Neural cell (in vitro differentiated cells): ENCODE measurements around the gene THRB. TPM values are rescaled to one million over a fixed set of nuclear protein-coding genes. Genes with fewer than 3 reads are reported as not detected.

Experiments
- H2AFZ ChIP-seq: fragments of 200-600, 300-800 bp; sonication (generic), shearing (Covaris generic); 2 replicates; pipeline ENCODE4 v1.6.0; 2014; ENCODE audit warnings: low read depth, mild to moderate bottlenecking, antibody characterized with exemption, low read length, moderate library complexity
- H3F3A ChIP-seq: fragments of 200-600 bp; shearing (Covaris generic); 2 replicates; pipeline ENCODE4 v1.6.1; 2016; ENCODE audit warnings: mild to moderate bottlenecking, moderate library complexity, mixed read lengths, antibody characterized with exemption, low read length; ENCODE audit not compliant: insufficient read depth, poor library complexity, severe bottlenecking
- H3K27ac ChIP-seq: fragments of 200-600, 300-800 bp; sonication (generic), shearing (Covaris generic); 2 replicates; pipeline ENCODE4 v1.5.1; 2014; ENCODE audit warnings: mild to moderate bottlenecking, low read length, moderate library complexity
- H3K27me3 ChIP-seq: fragments of 300-800, 200-600 bp; sonication (generic), shearing (Covaris generic); 2 replicates; pipeline ENCODE4 v1.6.0; 2014; ENCODE audit warnings: mild to moderate bottlenecking, low read depth, low read length, moderate library complexity; ENCODE audit not compliant: insufficient read depth
- H3K36me3 ChIP-seq: fragments of 300-800, 200-600 bp; sonication (generic), shearing (Covaris generic); 2 replicates; pipeline ENCODE4 v1.5.1; 2014; ENCODE audit warnings: mild to moderate bottlenecking, antibody characterized with exemption, low read length, moderate library complexity; ENCODE audit not compliant: insufficient read depth
- H3K4me2 ChIP-seq: fragments of 300-800, 200-600 bp; sonication (generic), shearing (Covaris generic); 2 replicates; pipeline ENCODE4 v1.6.0; 2014; ENCODE audit warnings: mild to moderate bottlenecking, low read length
- H3K4me3 ChIP-seq: fragments of 300-800, 200-600 bp; sonication (generic), shearing (Covaris generic); 2 replicates; pipeline ENCODE4 v1.5.1; 2014; ENCODE audit warnings: mild to moderate bottlenecking, low read length, moderate library complexity
- H3K79me2 ChIP-seq: fragments of 200-600 bp; shearing (Covaris generic); replicated peaks from 2 replicates; pipeline ENCODE4 v1.6.0; 2014; ENCODE audit warnings: mild to moderate bottlenecking, low read length, moderate library complexity; ENCODE audit not compliant: insufficient read depth
- H3K9ac ChIP-seq: fragments of 300-800, 200-600 bp; sonication (generic), shearing (Covaris generic); 2 replicates; pipeline ENCODE4 v1.6.1; 2016; ENCODE audit warnings: mild to moderate bottlenecking, low read length, mixed read lengths
- H3K9me2 ChIP-seq: fragments of 200-600 bp; shearing (Covaris generic); 2 replicates; pipeline ENCODE4 v1.6.1; 2016; ENCODE audit warnings: mild to moderate bottlenecking, low read length, mixed read lengths; ENCODE audit not compliant: insufficient read depth
- H3K9me3 ChIP-seq: fragments of 200-600, 300-800 bp; sonication (generic), shearing (Covaris generic); 2 replicates; pipeline ENCODE4 v1.6.1; 2016; ENCODE audit warnings: mild to moderate bottlenecking, mixed run types, low read length, moderate library complexity, mixed read lengths
- H4K20me1 ChIP-seq: fragments of 200-600 bp; shearing (Covaris generic); 2 replicates; pipeline ENCODE4 v1.6.1; 2016; ENCODE audit warnings: mild to moderate bottlenecking, mixed run types; ENCODE audit not compliant: insufficient read depth
- CTCF ChIP-seq: fragments of 450-650 bp; IDR thresholded peaks from 2 replicates; pipeline ENCODE4 v1.5.1; 2014; ENCODE audit warnings: antibody characterized with exemption, mild to moderate bottlenecking, moderate library complexity; ENCODE audit not compliant: poor library complexity, severe bottlenecking
- EP300 ChIP-seq: fragments of 450-650 bp; conservative IDR thresholded peaks from 2 replicates; pipeline ENCODE4 v1.6.1; 2014; ENCODE audit warnings: antibody characterized with exemption, mild to moderate bottlenecking, moderate library complexity; ENCODE audit not compliant: poor library complexity, severe bottlenecking
- EZH2 ChIP-seq: fragments of 200-600, 300-800 bp; shearing (Covaris generic), sonication (generic); IDR thresholded peaks from 2 replicates; pipeline ENCODE4 v1.6.1; 2014; ENCODE audit warnings: antibody characterized with exemption, low read length, borderline replicate concordance, mild to moderate bottlenecking; ENCODE audit not compliant: insufficient read depth, poor library complexity, severe bottlenecking
- MXI1 ChIP-seq: fragments of 450-650 bp; conservative IDR thresholded peaks from 2 replicates; pipeline ENCODE4 v1.6.1; 2014; ENCODE audit warnings: antibody characterized with exemption, mild to moderate bottlenecking; ENCODE audit not compliant: poor library complexity, severe bottlenecking
- POLR2AphosphoS5 ChIP-seq: IDR thresholded peaks from 2 replicates; pipeline ENCODE4 v1.6.1; 2012
- RAD21 ChIP-seq: fragments of 450-650 bp; conservative IDR thresholded peaks from 2 replicates; pipeline ENCODE4 v1.6.1; 2014; ENCODE audit warnings: antibody characterized with exemption, mild to moderate bottlenecking, moderate library complexity
- REST ChIP-seq: IDR thresholded peaks from 2 replicates; pipeline ENCODE4 v1.6.1; 2012; ENCODE audit warnings: borderline replicate concordance
- SMC3 ChIP-seq: fragments of 450-650 bp; conservative IDR thresholded peaks from 2 replicates; pipeline ENCODE4 v1.6.1; 2014; ENCODE audit warnings: antibody characterized with exemption, mild to moderate bottlenecking, moderate library complexity; ENCODE audit not compliant: poor library complexity
- TAF1 ChIP-seq: IDR thresholded peaks from 2 replicates; pipeline ENCODE4 v1.6.1; 2012; ENCODE audit warnings: low read depth
- polyA plus RNA-seq: library from polyadenylated mRNA; depleted of rRNA; stranded (reverse); fragments of >200 nt; gene quantifications from 2 replicates; pipeline ENCODE4 v1.2.3, GENCODE V29; 2014

The THRB gene
- polyA plus RNA-seq, 1 donor from 2014 or later = 1.7 TPM

- Histone ChIP-seq H3K27ac (no peak overlapping the region), H3K4me3 (no peak overlapping the region), H4K20me1 (no peaks in the 10 kb centered on the region), H3K9ac (no peak overlapping the region), H2AFZ (no peak overlapping the region), H3K27me3 (no peaks in the 10 kb centered on the region), H3K79me2 (no peaks in the 10 kb centered on the region), H3K9me2 (no peaks in the 10 kb centered on the region), H3K36me3 (no peaks in the 10 kb centered on the region), H3F3A (no peaks in the 10 kb centered on the region), H3K4me2 (no peak overlapping the region), H3K9me3 (no peaks in the 10 kb centered on the region)
- TF ChIP-seq TAF1 (no peak), REST (no peak), SMC3 (no peak), RAD21 (no peak), POLR2AphosphoS5 (no peak), EZH2 (no peak), EP300 (no peak), MXI1 (no peak), CTCF (no peak)
Measured at GRCh38 chr3:24485511-24485910, 9.1 kb downstream of the THRB start.

GRCh38 chr3:24483873-24484272 lies 10.8 kb downstream of the THRB start:
- Histone ChIP-seq H3K9me2 (no peaks in the 10 kb centered on the region), H3K79me2 (no peaks in the 10 kb centered on the region), H3K27me3 (no peaks in the 10 kb centered on the region), H3K4me2 (no peak overlapping the region), H3K9ac (no peak overlapping the region), H3K4me3 (no peak overlapping the region), H3K27ac (no peak overlapping the region), H4K20me1 (no peaks in the 10 kb centered on the region), H2AFZ (no peak overlapping the region), H3K9me3 (no peaks in the 10 kb centered on the region), H3K36me3 (no peaks in the 10 kb centered on the region), H3F3A (no peaks in the 10 kb centered on the region)
- TF ChIP-seq EZH2 (no peak), REST (no peak), TAF1 (no peak), SMC3 (no peak), POLR2AphosphoS5 (no peak), MXI1 (no peak), CTCF (no peak), EP300 (no peak), RAD21 (no peak)
